Measurements from ENCODE around the gene COX4I2. TPM values are rescaled to one million over a fixed set of nuclear protein-coding genes. Genes with fewer than 3 reads are reported as not detected.
A peak's percentile ranks its signal among the peaks of the same experiment; 100 is the strongest.

The COX4I2 gene
- total RNA-seq (2021; fragmentation: NEBNext Ultra II Directional; extraction: Animal tissue kit (Norgen Biotek cat#: 25700)) = not detected
- long read RNA-seq = 0 reads

DNA sequence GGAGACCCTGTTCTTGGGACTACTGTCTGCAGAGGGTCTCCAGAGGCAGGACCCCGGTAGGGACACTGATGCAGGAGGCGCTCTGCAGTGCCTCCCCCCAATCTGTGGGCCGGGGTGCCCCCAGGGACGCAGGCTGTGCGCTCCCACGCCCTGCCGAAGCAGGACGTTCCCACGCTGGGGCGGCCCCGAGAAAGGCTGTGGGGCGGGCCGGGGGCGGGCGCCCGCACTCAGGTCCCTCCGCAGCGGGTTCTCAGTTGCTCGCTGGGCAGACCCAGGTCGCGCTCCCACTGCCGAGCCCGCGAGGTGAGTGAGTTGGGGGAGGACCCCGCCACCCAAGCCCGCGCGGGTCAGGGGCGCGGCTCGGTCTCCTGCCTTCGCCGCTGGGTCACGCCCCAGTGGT, at the start of gene COX4I2:
Gene COX4I2, plus strand, starts transcription at position 253 of the 400 bp plus-strand sequence. CDS start 1,106 bp downstream, outside the sequence.
- Mint-ChIP-seq H3K4me1 (ENCODE audit: low read depth) (no peaks in the 10 kb centered on the region), H3K9me3 (no peaks in the 10 kb centered on the region), H3K36me3 (ENCODE audit: low read depth) (no peaks in the 10 kb centered on the region), H3K4me3 (no peak within 1 kb of the TSS), H3K27ac (no peak within 1 kb of the TSS), H3K27me3 (ENCODE audit: insufficient read depth) (peaks cover 20% of the 10 kb centered on the region)
- DNase-seq = no peak
- TF ChIP-seq, protein P1, sequence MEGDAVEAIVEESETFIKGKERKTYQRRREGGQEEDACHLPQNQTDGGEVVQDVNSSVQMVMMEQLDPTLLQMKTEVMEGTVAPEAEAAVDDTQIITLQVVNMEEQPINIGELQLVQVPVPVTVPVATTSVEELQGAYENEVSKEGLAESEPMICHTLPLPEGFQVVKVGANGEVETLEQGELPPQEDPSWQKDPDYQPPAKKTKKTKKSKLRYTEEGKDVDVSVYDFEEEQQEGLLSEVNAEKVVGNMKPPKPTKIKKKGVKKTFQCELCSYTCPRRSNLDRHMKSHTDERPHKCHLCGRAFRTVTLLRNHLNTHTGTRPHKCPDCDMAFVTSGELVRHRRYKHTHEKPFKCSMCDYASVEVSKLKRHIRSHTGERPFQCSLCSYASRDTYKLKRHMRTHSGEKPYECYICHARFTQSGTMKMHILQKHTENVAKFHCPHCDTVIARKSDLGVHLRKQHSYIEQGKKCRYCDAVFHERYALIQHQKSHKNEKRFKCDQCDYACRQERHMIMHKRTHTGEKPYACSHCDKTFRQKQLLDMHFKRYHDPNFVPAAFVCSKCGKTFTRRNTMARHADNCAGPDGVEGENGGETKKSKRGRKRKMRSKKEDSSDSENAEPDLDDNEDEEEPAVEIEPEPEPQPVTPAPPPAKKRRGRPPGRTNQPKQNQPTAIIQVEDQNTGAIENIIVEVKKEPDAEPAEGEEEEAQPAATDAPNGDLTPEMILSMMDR (IDR thresholded peaks at IDR 0.05) = no peak

DNA sequence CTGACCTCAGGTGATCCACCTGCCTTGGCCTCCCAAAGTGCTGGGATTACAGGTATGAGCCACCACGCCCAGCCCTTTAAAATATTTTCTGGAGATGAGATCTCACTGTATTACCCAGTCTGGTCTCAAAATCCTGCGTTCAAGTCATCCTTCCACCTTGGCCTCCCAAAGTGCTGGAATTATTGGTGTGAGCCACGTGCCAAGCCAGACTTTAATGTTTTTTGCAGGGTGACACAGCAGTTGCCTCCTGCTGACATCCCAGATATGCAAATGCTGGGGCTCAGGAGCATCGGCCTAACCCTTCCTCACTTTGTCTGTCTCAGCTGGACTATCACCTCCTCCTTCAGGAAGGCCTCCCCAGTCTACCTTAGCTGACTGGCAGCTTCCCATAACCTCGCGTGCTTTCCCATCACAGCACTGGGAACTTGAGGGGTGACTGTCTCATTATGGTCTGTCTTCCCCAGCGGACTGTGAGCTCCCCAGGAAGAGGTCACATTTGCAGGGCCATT, 46.9 kb upstream of the COX4I2 start:
- Mint-ChIP-seq H3K27me3 (ENCODE audit: insufficient read depth) (no peaks in the 10 kb centered on the region; the same call in none of the 2 replicates), H3K36me3 (ENCODE audit: low read depth) (no peaks in the 10 kb centered on the region), H3K4me1 (ENCODE audit: low read depth) (peaks cover 65% of the 10 kb centered on the region), H3K27ac (peak overlapping the region; percentile 49), H3K9me3 (no peaks in the 10 kb centered on the region), H3K4me3 (no peak overlapping the region)
- TF ChIP-seq, protein P1 (IDR thresholded peaks at IDR 0.05) = no peak
- no peak for DNase-seq

DNA sequence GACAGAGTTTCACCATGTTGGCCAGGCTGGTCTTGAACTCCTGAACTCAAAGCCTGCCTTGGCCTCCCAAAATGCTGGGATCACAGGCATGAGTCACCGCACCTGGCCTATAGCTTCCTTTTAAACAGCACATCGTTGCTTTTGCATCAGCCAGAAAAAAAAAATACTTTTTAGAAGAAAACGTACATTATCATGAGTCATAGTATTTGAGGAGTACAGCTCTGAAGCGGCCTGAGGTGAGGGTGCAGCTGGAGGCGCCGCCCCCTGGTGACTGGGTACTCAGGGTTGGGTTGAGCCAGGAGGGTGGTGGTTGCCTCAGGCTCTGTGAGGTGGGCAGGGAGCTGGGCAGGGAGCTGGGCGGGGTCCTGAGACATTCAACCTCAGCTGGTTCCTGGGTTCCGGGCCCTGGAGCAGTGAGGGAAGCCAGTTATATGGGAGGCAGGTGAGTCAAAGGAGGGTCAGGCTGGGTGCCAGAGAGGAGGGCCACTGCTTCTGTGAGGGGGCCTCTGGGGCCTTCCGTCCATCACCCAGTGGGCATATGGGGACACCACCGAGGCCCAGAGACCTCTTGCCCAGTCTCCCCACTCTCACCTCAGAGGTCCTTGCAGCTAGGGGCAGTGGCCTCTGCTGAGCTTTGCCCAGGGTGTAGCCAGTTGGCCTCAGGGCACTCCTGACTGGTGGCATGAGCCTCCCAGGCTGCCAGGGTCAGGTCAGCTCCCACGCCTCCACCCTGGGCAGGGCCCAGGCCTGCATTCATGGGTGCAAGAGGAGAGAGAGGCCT, 44.3 kb upstream of the COX4I2 start:
- Mint-ChIP-seq H3K9me3 (no peaks in the 10 kb centered on the region), H3K36me3 (ENCODE audit: low read depth) (no peaks in the 10 kb centered on the region), H3K4me1 (ENCODE audit: low read depth) (peaks cover 71% of the 10 kb centered on the region), H3K27ac (peak overlapping the region; percentile 94), H3K4me3 (peak overlapping the region; percentile 66), H3K27me3 (ENCODE audit: insufficient read depth) (no peaks in the 10 kb centered on the region; the same call in none of the 2 replicates)
- TF ChIP-seq, protein P1 (IDR thresholded peaks at IDR 0.05) = peak; percentile 62; the same call in 1 of the 2 replicates
- peak; percentile 92 for DNase-seq

DNA sequence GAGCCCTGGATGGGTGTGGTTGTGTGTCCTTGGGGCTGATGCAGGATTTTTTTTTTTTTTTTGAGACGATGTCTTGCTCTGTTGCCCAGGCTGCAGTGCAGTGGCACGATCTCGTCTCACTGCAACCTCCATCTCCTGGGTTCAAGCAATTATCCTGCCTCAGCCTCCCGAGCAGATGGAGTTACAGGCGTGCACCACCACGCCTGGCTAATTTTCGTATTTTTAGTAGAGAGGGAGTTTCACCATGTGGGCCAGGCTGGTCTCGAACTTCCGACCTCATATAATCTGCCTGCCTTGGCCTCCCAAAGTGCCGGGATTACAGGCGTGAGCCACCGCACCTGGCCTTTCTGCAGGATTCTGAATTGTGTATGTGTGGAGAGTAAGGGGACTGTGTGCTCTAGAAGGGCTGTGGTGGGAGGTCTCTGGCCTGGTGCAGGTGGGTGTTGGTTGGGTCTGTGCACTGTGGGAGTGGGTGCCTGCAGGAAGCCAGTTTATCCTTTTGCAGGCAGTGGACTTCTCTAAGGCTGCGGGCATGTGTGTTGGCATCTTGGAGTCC, 43.6 kb upstream of the COX4I2 start:
- Mint-ChIP-seq H3K4me1 (ENCODE audit: low read depth) (peaks cover 65% of the 10 kb centered on the region), H3K27me3 (ENCODE audit: insufficient read depth) (no peaks in the 10 kb centered on the region; the same call in none of the 2 replicates), H3K27ac (peak overlapping the region; percentile 94), H3K36me3 (ENCODE audit: low read depth) (no peaks in the 10 kb centered on the region), H3K4me3 (peak overlapping the region; percentile 66), H3K9me3 (no peaks in the 10 kb centered on the region)
- TF ChIP-seq, protein P1 (IDR thresholded peaks at IDR 0.05) = no peak
- DNase-seq = no peak

DNA sequence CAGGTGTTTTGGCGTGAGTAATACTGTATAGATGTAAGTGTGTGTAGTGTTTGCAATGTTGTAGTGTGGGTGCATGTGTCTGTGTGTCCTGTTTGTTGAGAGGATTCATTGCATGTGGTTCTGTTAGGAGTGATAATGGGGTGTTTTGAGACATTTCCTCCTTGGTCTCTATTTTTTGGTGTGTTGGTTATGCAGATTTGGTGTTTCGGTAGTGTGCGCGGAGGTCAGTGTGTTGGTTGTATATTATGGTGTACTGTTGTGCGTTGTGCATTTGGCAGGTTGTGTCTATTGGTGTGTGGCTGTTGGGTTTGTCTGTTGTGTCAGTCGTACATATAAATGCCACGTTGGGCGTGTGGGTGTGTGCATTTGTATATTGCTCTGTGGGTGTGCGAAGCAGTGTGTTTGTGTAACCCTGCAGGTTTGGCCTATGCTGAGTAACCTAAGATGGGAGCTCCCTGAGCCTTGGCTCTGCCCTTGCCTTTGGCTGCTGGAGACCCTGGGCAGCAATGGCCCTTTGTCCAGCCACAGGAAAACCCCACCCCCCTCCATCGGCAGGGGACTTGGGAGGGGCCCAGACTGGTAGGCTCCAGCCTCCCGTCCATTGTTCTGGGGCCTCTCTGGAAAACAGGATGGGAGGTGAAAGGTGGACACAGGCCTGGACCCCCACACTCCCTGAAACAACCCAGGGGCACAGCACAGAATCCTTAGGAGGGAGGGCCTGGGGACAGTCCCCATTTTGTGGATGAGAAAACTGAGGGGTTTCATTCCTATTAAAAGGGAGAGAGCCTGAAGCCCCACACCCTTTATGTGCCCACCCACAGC, 42.9 kb upstream of the COX4I2 start:
- peak overlapping the region; percentile 94 for H3K27ac Mint-ChIP-seq
- peak overlapping the region; percentile 69 for H3K4me3 Mint-ChIP-seq
- TF ChIP-seq, protein P1 (IDR thresholded peaks at IDR 0.05) = no peak
- no peaks in the 10 kb centered on the region for H3K36me3 Mint-ChIP-seq (ENCODE audit: low read depth)
- H3K9me3 Mint-ChIP-seq = no peaks in the 10 kb centered on the region
- no peaks in the 10 kb centered on the region; the same call in 1 of the 2 replicates for H3K27me3 Mint-ChIP-seq (ENCODE audit: insufficient read depth)
- no peak for DNase-seq
- H3K4me1 Mint-ChIP-seq (ENCODE audit: low read depth) = peaks cover 58% of the 10 kb centered on the region

All from HFFc6 (cell line).